Ovary (tissue), 9 donors: ENCODE results near the gene ACTR5. TPM values are rescaled to one million over a fixed set of nuclear protein-coding genes. Genes with fewer than 3 reads are reported as not detected.

ENCODE experiments used
- DNase-seq, 5 donors: peaks; one replicate each; pipeline ENCODE4 v3.0.0-alpha.2; 2019 to 2020
- H3K27ac ChIP-seq, 2 donors: fragments of 200-600 bp; one replicate each; pipeline versions ENCODE4 v1.5.1 to v1.8.0; 2019 to 2022
- H3K27me3 ChIP-seq: fragments of 200-600 bp; one replicate; pipeline ENCODE4 v1.8.0; 2022
- H3K36me3 ChIP-seq: fragments of 200-600 bp; sonication (generic); one replicate; pipeline ENCODE4 v1.5.1; 2019
- H3K4me1 ChIP-seq: one replicate; pipeline ENCODE4 v1.8.1; 2013; ENCODE audit warnings: mild to moderate bottlenecking, moderate library complexity; ENCODE audit not compliant: insufficient read depth
- H3K4me3 ChIP-seq: fragments of 200-600 bp; sonication (generic); one replicate; pipeline ENCODE4 v1.5.1; 2017
- H3K9me3 ChIP-seq, 2 donors: fragments of 200-600 bp in 1 of 2; sonication (generic) in 1 of 2; one replicate each; pipeline versions ENCODE4 v1.5.1 to v1.8.1; 2013 to 2019; ENCODE audit warnings: mild to moderate bottlenecking in 1 of 2, moderate library complexity in 1 of 2
- EP300 ChIP-seq: sonication (generic); formaldehyde crosslinking; IDR thresholded peaks from one replicate; pipeline ENCODE4 v1.6.1; 2017; ENCODE audit warnings: antibody characterized with exemption
- POLR2A ChIP-seq: fragments of 450-650 bp; IDR thresholded peaks from one replicate; pipeline ENCODE4 v1.6.1; 2017; ENCODE audit warnings: antibody characterized with exemption, mild to moderate bottlenecking, moderate library complexity
- WGBS, 3 donors: extraction: QIAGEN DNeasy Blood & Tissue Kit in 1 of 3; methylation state at CpG; one replicate each; pipeline versions ENCODE4 v1.1.5 to v1.1.7; 2013 to 2017; 5-methylcytosine and 5-hydroxymethylcytosine counted together
- intact Hi-C, 4 donors: fragments of 100-400 bp; cut with DNase I; formaldehyde crosslinking; loops; one replicate each; pipeline versions ENCODE4 v1.11.0 to v1.15.1; 2022 to 2023
- polyA plus RNA-seq, 2 donors: library from polyadenylated mRNA; stranded (reverse); fragments of 200-250 nt in 1 of 2; fragments of 350-450 nt in 1 of 2; fragmentation: Illumina TruSeq in 1 of 2; extraction: RNeasy Lipid Tissue Mini Kit (QIAGEN cat#74804) in 1 of 2; gene quantifications; one replicate each; pipeline ENCODE4 v1.2.3, GENCODE V29; 2013 to 2014
- total RNA-seq, 7 donors: library from RNA; depleted of rRNA in 2 of 7; stranded (reverse); fragments of >200 nt in 2 of 7; fragmentation: NEBNext Ultra II Directional in 3 of 7; extraction: Animal tissue kit (Norgen Biotek cat#: 25700) in 3 of 7; gene quantifications; one replicate each; pipeline versions ENCODE4 v1.1.0 to v1.2.4, GENCODE V29; 2016 to 2023
- TF ChIP-seq, protein P1 (sequence below), 3 donors: fragments of 450-650 bp in 2 of 3; fragments of 200-600 bp in 1 of 3; IDR thresholded peaks; one replicate each; pipeline versions ENCODE4 v1.5.1 to v1.8.0; 2016 to 2022; ENCODE audit warnings: antibody characterized with exemption in 3 of 3, mild to moderate bottlenecking in 1 of 3
- donor health status: DM: no; HTN: no; CAD: no; lungs with moderate emphysema.
- donor health status: DM: no; HTN: no; CAD: no.
- donor health status: Bipolar disorder and iron deficiency.
- donor health status: DM: yes; HTN: yes; CAD: no.
- donor health status: DM: no; HTN: no; CAD: no.
- donor health status: DM: yes; HTN: yes; CAD: no.

ACTR5 gene
- total and polyA plus RNA-seq, 9 donors, result 6.2 to 12.3 (median 9.8) TPM

- H3K4me1 ChIP-seq, result no peaks in the 10 kb centered on the region
- WGBS, 3 donors, result 90 to 94% (median 90%) methylated on average over 7 of the region's 7 CpGs
- H3K27ac ChIP-seq, result no peak overlapping the region
- no peaks in the 10 kb centered on the region for H3K9me3 ChIP-seq
- no peak for DNase-seq
- TF ChIP-seq EP300, result no peak
- no peak for TF ChIP-seq POLR2A
- TF ChIP-seq, protein P1, sequence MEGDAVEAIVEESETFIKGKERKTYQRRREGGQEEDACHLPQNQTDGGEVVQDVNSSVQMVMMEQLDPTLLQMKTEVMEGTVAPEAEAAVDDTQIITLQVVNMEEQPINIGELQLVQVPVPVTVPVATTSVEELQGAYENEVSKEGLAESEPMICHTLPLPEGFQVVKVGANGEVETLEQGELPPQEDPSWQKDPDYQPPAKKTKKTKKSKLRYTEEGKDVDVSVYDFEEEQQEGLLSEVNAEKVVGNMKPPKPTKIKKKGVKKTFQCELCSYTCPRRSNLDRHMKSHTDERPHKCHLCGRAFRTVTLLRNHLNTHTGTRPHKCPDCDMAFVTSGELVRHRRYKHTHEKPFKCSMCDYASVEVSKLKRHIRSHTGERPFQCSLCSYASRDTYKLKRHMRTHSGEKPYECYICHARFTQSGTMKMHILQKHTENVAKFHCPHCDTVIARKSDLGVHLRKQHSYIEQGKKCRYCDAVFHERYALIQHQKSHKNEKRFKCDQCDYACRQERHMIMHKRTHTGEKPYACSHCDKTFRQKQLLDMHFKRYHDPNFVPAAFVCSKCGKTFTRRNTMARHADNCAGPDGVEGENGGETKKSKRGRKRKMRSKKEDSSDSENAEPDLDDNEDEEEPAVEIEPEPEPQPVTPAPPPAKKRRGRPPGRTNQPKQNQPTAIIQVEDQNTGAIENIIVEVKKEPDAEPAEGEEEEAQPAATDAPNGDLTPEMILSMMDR (IDR thresholded peaks at IDR 0.05), result no peak
- no peaks in the 10 kb centered on the region for H3K27me3 ChIP-seq
- intact Hi-C loops, result no loop called here
- no peak overlapping the region for H3K4me3 ChIP-seq
- H3K36me3 ChIP-seq, result no peaks in the 10 kb centered on the region
Measured at GRCh38 chr20:38759106-38759505, 10.8 kb downstream of the ACTR5 start.

DNA sequence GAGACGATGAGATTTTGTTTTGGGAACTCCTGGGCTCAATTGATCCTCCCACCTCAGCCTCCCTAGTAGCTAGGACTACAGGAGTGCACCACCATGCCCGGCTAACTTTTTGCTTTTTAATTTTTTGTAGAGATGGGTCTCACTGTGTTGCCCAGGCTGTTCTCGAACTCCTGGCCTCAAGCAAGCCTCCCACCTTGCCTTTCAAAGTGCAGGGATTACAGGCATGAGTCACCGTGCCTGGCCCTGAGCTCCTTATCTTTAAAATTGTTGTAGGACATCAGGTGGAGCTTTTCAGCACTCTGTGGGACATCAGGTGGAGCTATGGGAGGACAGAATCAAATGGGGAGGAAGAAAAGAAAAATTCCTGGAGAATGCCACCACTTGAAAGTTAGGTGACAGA, 12.7 kb downstream of the ACTR5 start:
- Histone ChIP-seq H3K9me3 (no peaks in the 10 kb centered on the region), H3K4me3 (no peak overlapping the region), H3K36me3 (no peaks in the 10 kb centered on the region), H3K27me3 (no peaks in the 10 kb centered on the region), H3K4me1 (peaks cover 3% of the 10 kb centered on the region), H3K27ac (no peak overlapping the region)
- 85 to 91% (median 91%) methylated on average over 4 of the region's 4 CpGs for WGBS, 3 donors
- no peak for DNase-seq
- intact Hi-C loops, result no loop called here
- TF ChIP-seq, protein P1 (IDR thresholded peaks at IDR 0.05), result no peak
- TF ChIP-seq EP300 (no peak), POLR2A (no peak)

DNA sequence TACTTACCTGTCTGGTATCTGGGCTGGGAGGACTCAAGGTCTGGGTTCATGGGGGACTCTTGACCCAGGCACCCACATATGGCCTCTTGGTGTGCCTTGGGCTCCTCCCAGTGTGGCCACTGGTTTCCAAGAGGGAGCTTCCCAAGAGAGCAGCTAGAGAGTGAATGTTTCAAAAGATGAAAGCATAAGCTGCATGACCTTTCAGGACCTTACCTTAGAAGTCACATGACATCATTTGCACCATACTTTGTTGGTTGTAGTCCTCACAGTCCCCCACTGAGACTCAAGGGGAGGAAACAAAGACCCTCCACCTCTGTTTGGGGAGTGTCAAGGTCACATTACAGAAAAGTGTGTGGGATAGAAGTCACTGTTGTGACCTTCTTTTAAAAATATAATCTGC, 13.9 kb downstream of the ACTR5 start:
- Histone ChIP-seq H3K9me3 (no peaks in the 10 kb centered on the region), H3K4me3 (no peak overlapping the region), H3K36me3 (no peaks in the 10 kb centered on the region), H3K4me1 (peaks cover 3% of the 10 kb centered on the region), H3K27me3 (no peaks in the 10 kb centered on the region), H3K27ac (no peak overlapping the region)
- TF ChIP-seq EP300 (no peak), POLR2A (no peak)
- TF ChIP-seq, protein P1 (IDR thresholded peaks at IDR 0.05), result no peak
- intact Hi-C loops, result no loop called here
- no peak for DNase-seq

GRCh38 chr20:38763616-38764015, 15.4 kb downstream of the ACTR5 start:
- Histone ChIP-seq H3K9me3 (no peaks in the 10 kb centered on the region), H3K27ac (no peak overlapping the region), H3K27me3 (no peaks in the 10 kb centered on the region), H3K4me1 (peaks cover 3% of the 10 kb centered on the region), H3K36me3 (no peaks in the 10 kb centered on the region), H3K4me3 (no peak overlapping the region)
- intact Hi-C loops, result no loop called here
- TF ChIP-seq, protein P1 (IDR thresholded peaks at IDR 0.05), result no peak
- TF ChIP-seq EP300 (no peak), POLR2A (no peak)
- 70 to 84% (median 82%) methylated on average over 1 of the region's 1 CpG for WGBS, 3 donors
- no peak for DNase-seq
